Measurements from ENCODE around the gene TXNDC16. TPM values are rescaled to one million over a fixed set of nuclear protein-coding genes. Genes with fewer than 3 reads are reported as not detected.
A peak's percentile ranks its signal among the peaks of the same experiment; 100 is the strongest.

Gene TXNDC16
- total RNA-seq, 1 experiment from 2014 or later, result 13.2 TPM

- Histone ChIP-seq H3K4me1 (ENCODE audit: insufficient read depth, low read length) (0 out of 2 replicates have a peak, but pooled peaks cover 3% of the 10 kb centered on the region), H4K20me1 (ENCODE audit: control insufficient read depth, insufficient read depth, insufficient read length) (no peaks in the 10 kb centered on the region), H3K23ac (ENCODE audit: insufficient read length, low read depth, low read length) (no peak overlapping the region), H3K56ac (ENCODE audit: insufficient read length, low read depth, low read length) (no peak overlapping the region), H3K4ac (ENCODE audit: low read depth, low read length) (no peak overlapping the region), H2AFZ (ENCODE audit: low read length) (no peak overlapping the region), H4K91ac (ENCODE audit: insufficient read length, low read depth, low read length) (no peak overlapping the region), H3K79me1 (ENCODE audit: insufficient read depth, low read depth, low read length, poor library complexity, severe bottlenecking) (no peaks in the 10 kb centered on the region), H3K14ac (ENCODE audit: insufficient read depth, low read length) (peak overlapping the region; percentile 74; the same call in 1 of the 2 replicates), H3K4me2 (ENCODE audit: insufficient read depth, insufficient read length, low read length) (peak overlapping the region; percentile 70), H3T11ph (ENCODE audit: low read length) (no peak overlapping the region), H3K79me2 (ENCODE audit: insufficient read depth, low read length) (no peaks in the 10 kb centered on the region; the same call in 1 of the 2 replicates), H4K5ac (ENCODE audit: insufficient read length, low read depth, low read length) (no peak overlapping the region), H2BK12ac (ENCODE audit: insufficient read length, low read depth, low read length) (no peak overlapping the region), H2BK5ac (ENCODE audit: insufficient read length, low read length) (no peak overlapping the region), H3K18ac (ENCODE audit: insufficient read length, low read depth, low read length) (peak overlapping the region; percentile 49), H2BK15ac (ENCODE audit: low read depth, low read length) (no peak overlapping the region), H3K27ac (ENCODE audit: insufficient read length, low read depth, low read length) (no peak overlapping the region), H4K8ac (replicated peaks; ENCODE audit: insufficient read length, low read depth, low read length) (no peak overlapping the region), H3K9me3 (ENCODE audit: control insufficient read depth, low read depth, low read length) (no peaks in the 10 kb centered on the region), H2AK5ac (ENCODE audit: insufficient read length, low read length) (no peak overlapping the region), H3K23me2 (ENCODE audit: insufficient read length, low read depth, low read length, poor library complexity, severe bottlenecking) (peaks cover 6% of the 10 kb centered on the region), H3K9ac (ENCODE audit: extremely low read depth, insufficient read length, low read length) (peak overlapping the region; percentile 46), H2BK20ac (ENCODE audit: low read depth, low read length, poor library complexity, severe bottlenecking) (no peak overlapping the region), H3K27me3 (ENCODE audit: insufficient read depth, low read length) (no peaks in the 10 kb centered on the region), H2BK120ac (ENCODE audit: low read depth, low read length, poor library complexity, severe bottlenecking) (no peak overlapping the region)
- Mint-ChIP-seq H3K4me1 (peaks cover 18 to 21% of the 10 kb centered on the region in 2 experiments), H3K27me3 (ENCODE audit: low read depth) (0 out of 2 replicates have a peak, but pooled peaks cover 1% of the 10 kb centered on the region), H3K27ac (peak overlapping the region in 2 of 3 experiments; percentile 81 to 93; a peak in 4 of 7 replicates), H3K4me3 (peak overlapping the region; percentile 86 to 97), H3K36me3 (ENCODE audit: insufficient read depth in 1 of 3, low read depth in 3 of 3) (peaks cover 0 to 5% (median under 1%) of the 10 kb centered on the region in 3 experiments; a peak in 2 of 7 replicates), H3K9me3 (no peaks in the 10 kb centered on the region)
- WGBS (ENCODE audit: extremely low coverage, insufficient read length, low lambda C conversion rate), result no CpG with 5 or more reads among the region's 69 CpGs
- DNase-seq, result peak; percentile 56
- no peak for TF ChIP-seq CTCF (conservative IDR thresholded peaks at IDR 0.05)
Measured at GRCh38 chr14:52553002-52553670, 831 bp upstream of the TXNDC16 start.

All from H9 (cell line).